Hematopoietic multipotent progenitor cell treated with erythropoietin and hydrocortisone succinate and interleukin-3 and kit ligand, for 4 days (in vitro differentiated cells): ENCODE measurements around the gene NUP210L.
"Not testable (repeated sequence)": the region's sequence is repeated elsewhere in the genome, so short reads cannot be mapped to it uniquely, and the experiment has no call there.

Experiments used
- DNase-seq: peaks from one replicate; pipeline ENCODE4 v3.0.0-alpha.2; 2015

NUP210L gene

GRCh38 chr1:154167461-154167860 lies 12.6 kb upstream of the NUP210L start:
- DNase-seq, result no peak

- no peak for DNase-seq
Measured at GRCh38 chr1:154166207-154166606, 11.3 kb upstream of the NUP210L start.

- DNase-seq, result no peak
Measured at GRCh38 chr1:154159554-154159953, 4.7 kb upstream of the NUP210L start.

- DNase-seq, result no peak
Measured at GRCh38 chr1:154158307-154159125, 3.6 kb upstream of the NUP210L start.

GRCh38 chr1:154157520-154158306 lies 2.8 kb upstream of the NUP210L start:
- DNase-seq, result peak; percentile 90

GRCh38 chr1:154155251-154155650 lies 378 bp upstream of the NUP210L start:
- peak; percentile 88 for DNase-seq

GRCh38 chr1:154154053-154154452 lies 820 bp downstream of the NUP210L start:
- DNase-seq, result no peak

GRCh38 chr1:154151311-154151710 lies 3.6 kb downstream of the NUP210L start:
- no peak for DNase-seq

- DNase-seq, result peak; percentile 61
Measured at GRCh38 chr1:154148807-154149206, 6.1 kb downstream of the NUP210L start.

- not testable (repeated sequence) for DNase-seq
Measured at GRCh38 chr1:154147505-154147904, 7.4 kb downstream of the NUP210L start.

GRCh38 chr1:154145986-154146385 lies 8.9 kb downstream of the NUP210L start:
- DNase-seq, result peak; percentile 41

GRCh38 chr1:154142358-154142757 lies 12.5 kb downstream of the NUP210L start:
- no peak for DNase-seq

GRCh38 chr1:154141240-154141639 lies 13.6 kb downstream of the NUP210L start:
- no peak for DNase-seq

GRCh38 chr1:154137888-154138287 lies 17.0 kb downstream of the NUP210L start:
- DNase-seq, result no peak

GRCh38 chr1:154133256-154133655 lies 21.6 kb downstream of the NUP210L start:
- DNase-seq, result no peak

GRCh38 chr1:154129391-154129970 lies 25.4 kb downstream of the NUP210L start:
- DNase-seq, result no peak

GRCh38 chr1:154123205-154123604 lies 31.7 kb downstream of the NUP210L start:
- not testable (repeated sequence) for DNase-seq

GRCh38 chr1:154117642-154118041 lies 37.2 kb downstream of the NUP210L start:
- no peak for DNase-seq

- peak; percentile 41 for DNase-seq
Measured at GRCh38 chr1:154115180-154115579, 39.7 kb downstream of the NUP210L start.

GRCh38 chr1:154104433-154105082 lies 50.3 kb downstream of the NUP210L start:
- DNase-seq, result no peak

- DNase-seq, result not testable (repeated sequence)
Measured at GRCh38 chr1:154100141-154100540, 54.7 kb downstream of the NUP210L start.

- DNase-seq, result no peak
Measured at GRCh38 chr1:154097873-154098272, 57.0 kb downstream of the NUP210L start.

GRCh38 chr1:154095456-154096060 lies 59.3 kb downstream of the NUP210L start:
- DNase-seq, result no peak
